Hematopoietic multipotent progenitor cell treated with erythropoietin and hydrocortisone succinate and interleukin-3 and kit ligand, for 15 days (in vitro differentiated cells): ENCODE data around the gene PDZD7.

ENCODE experiments used
- DNase-seq: peaks from one replicate; pipeline ENCODE4 v3.0.0-alpha.2; 2015; ENCODE audit warnings: low spot score

The PDZD7 gene

DNA sequence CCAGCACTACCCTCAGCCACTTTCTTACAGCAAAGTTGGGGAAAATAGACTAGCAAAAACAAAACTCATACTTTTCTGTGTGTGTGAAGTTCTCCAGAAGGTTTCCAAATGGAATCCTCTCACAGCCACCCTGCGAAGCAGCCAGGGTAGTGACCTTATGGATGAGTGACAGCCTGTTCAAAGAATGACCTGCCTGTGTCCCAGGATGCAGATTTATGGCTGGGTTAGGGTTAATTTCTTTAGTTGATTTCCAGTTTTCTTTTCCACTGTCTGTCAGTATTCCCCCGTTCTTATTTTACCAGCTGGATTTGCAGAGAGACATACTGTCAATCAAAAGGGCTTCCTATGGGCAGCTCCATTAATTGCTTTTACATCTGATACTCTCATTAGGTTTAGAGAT lies 64.0 kb downstream of the PDZD7 start:
- no peak for DNase-seq

DNA sequence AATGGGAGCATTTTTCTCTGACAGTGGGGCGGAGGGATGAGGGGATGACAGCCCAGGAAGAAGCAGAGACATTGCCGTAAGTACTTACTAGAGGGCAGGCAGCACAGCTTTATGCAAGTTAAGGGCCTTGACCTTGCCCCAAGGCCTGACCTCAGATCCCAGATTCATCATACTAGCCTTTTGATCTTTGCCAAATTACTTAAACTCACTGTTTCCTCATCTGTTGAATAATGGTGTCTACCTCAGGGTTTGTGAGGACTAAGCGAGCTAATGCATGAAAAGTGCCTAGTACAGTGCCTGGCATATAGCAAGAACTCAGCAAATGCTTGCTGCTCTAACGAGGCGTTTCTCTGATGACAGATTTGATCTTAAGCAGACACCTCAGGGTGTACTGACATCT lies 65.1 kb downstream of the PDZD7 start:
- DNase-seq: no peak

DNA sequence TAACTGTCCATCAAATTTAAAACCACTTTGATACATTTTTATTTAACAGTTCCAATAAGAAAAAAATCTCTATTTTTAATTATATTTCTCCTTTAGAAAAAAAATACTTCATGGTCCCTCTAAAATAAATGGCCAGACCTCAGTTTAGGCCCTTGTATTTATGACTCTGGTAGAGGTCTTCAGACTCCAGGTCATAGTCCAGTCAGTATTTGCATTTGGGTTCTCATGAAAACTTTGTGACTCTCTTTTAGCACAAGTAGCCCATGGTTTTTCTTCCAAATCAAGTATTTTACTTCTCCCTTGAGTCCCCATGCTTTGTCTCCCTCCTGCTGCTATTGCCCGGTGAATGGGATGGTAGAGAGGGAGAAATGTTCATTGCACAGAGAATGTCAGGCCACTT lies 67.1 kb downstream of the PDZD7 start:
- no peak for DNase-seq

DNA sequence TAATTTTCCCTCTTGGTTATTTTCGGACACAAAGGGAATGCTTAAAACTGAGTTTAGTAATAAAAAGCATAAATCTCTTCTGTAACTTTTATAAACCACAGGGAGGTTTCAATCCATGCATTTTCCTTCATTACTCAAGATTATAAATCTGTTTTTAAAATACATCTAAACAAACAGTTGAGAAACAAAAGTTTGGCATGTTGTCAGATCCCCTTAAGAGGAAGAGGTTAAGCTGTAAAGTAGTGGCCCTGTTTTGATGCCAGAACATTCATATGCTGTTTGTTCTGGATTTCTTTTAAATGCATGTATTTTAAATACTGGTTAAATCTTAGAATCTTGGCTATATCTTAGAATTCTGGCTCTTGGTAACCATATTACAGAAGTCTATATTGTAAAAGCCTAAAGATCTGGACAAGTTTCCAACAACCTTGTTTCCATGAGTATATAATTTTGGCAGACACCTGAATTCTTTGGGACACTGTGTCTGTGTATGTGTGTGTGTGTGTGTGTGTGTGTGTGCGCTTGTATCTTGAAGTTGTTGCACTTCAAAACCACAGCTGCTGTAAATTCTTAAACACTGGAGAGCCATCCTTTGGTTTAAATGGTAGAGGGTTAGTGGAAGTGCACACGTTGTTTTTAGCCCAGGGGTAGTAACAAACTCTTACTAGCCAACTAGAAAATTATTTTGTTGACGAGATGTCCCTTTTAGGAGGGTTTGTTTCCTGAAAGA lies 68.4 kb downstream of the PDZD7 start:
- no peak for DNase-seq

DNA sequence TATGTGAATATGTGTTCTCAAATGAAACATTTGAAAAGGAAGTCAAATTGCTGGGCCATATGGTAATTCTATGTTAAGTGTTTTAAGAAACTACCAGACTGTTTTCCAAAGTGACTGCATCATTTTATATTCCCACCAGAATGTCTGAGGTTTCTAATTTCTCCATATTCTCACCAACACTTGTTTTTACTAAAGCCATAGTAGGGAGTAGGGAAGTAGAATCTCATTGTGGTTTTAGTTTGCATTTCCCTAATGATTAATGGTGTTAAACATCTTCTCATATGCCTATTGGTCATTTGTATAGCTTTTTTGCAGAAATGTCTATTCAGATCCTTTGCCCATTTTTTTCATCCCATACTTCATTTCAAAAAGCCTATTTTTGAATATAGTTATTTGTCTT lies 70.7 kb downstream of the PDZD7 start:
- no peak for DNase-seq
